Lower lobe of right lung (tissue), 2 donors: ENCODE measurements around the gene UTRN. TPM values are rescaled to one million over a fixed set of nuclear protein-coding genes. Genes with fewer than 3 reads are reported as not detected.
A peak's percentile ranks its signal among the peaks of the same experiment; 100 is the strongest.

ENCODE experiments used
- ATAC-seq, 2 donors: fragments of 200-7000 bp; cut with Tn5 transposase; one replicate each; pipeline ENCODE4 v1.9.1; 2020 to 2022; ENCODE audit warnings: mild to moderate bottlenecking in 2 of 2, moderate library complexity in 2 of 2
- DNase-seq: peaks from one replicate; pipeline ENCODE4 v3.0.0-alpha.2; 2020
- H3K27ac ChIP-seq: fragments of 200-600 bp; one replicate; pipeline ENCODE4 v1.8.0; 2022
- H3K27me3 ChIP-seq: fragments of 200-600 bp; one replicate; pipeline ENCODE4 v1.8.0; 2022; ENCODE audit warnings: low read depth
- H3K36me3 ChIP-seq: fragments of 200-600 bp; one replicate; pipeline ENCODE4 v1.8.0; 2022; ENCODE audit warnings: mild to moderate bottlenecking
- H3K4me1 ChIP-seq: fragments of 200-600 bp; one replicate; pipeline ENCODE4 v1.8.0; 2022
- H3K4me3 ChIP-seq: fragments of 200-600 bp; one replicate; pipeline ENCODE4 v1.8.0; 2022; ENCODE audit warnings: mild to moderate bottlenecking
- H3K9me3 ChIP-seq: fragments of 200-600 bp; one replicate; pipeline ENCODE4 v1.8.0; 2022
- intact Hi-C: fragments of 100-400 bp; cut with DNase I; formaldehyde crosslinking; loops from one replicate; pipeline ENCODE4 v1.11.0; 2022
- total RNA-seq: library from RNA; stranded (reverse); fragmentation: NEBNext Ultra II Directional; extraction: Animal tissue kit (Norgen Biotek cat#: 25700); gene quantifications from one replicate; pipeline ENCODE4 v1.2.1, GENCODE V29; 2021
- TF ChIP-seq, protein P1 (sequence below): fragments of 200-600 bp; IDR thresholded peaks from one replicate; pipeline ENCODE4 v1.8.0; 2022; ENCODE audit warnings: antibody characterized with exemption, mild to moderate bottlenecking
- donor health status: DM: no; HTN: yes; CAD: no; lungs with severe emphysema.

UTRN gene
- total RNA-seq, 1 donor from 2014 or later = 275 TPM

DNA sequence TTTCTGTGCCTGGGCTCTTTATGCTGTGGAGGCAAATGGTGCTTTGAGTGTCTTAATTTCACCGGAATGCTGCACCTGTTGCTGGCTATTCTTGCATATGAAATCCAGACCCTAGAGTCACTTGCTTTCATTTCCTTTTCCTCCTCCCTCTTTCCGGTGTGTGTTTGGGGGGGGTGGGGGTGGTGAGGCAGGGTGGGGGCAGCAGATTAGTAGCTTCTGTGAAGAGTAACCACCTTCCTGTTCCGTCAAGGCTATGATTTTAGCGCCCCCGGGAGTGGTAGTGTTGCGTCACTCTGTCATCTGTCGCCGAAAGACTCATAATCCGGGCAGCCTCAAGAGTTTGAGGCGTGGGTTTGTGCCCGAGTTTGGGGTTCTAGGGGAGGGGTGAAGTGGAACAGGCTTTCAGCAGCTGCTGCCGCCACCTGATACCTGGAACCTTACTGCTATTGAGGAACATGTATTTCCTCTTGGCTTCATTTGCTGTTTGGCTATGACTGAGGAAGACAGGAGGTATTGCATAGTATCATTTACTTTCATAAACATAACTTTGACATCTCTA is 49.1 kb downstream of the UTRN start:
- H3K36me3 ChIP-seq = no peaks in the 10 kb centered on the region
- peak; percentile 57 for DNase-seq
- H3K9me3 ChIP-seq = no peaks in the 10 kb centered on the region
- intact Hi-C loops = no loop called here
- peak overlapping the region; percentile 73 for H3K27ac ChIP-seq
- TF ChIP-seq, protein P1, sequence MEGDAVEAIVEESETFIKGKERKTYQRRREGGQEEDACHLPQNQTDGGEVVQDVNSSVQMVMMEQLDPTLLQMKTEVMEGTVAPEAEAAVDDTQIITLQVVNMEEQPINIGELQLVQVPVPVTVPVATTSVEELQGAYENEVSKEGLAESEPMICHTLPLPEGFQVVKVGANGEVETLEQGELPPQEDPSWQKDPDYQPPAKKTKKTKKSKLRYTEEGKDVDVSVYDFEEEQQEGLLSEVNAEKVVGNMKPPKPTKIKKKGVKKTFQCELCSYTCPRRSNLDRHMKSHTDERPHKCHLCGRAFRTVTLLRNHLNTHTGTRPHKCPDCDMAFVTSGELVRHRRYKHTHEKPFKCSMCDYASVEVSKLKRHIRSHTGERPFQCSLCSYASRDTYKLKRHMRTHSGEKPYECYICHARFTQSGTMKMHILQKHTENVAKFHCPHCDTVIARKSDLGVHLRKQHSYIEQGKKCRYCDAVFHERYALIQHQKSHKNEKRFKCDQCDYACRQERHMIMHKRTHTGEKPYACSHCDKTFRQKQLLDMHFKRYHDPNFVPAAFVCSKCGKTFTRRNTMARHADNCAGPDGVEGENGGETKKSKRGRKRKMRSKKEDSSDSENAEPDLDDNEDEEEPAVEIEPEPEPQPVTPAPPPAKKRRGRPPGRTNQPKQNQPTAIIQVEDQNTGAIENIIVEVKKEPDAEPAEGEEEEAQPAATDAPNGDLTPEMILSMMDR = no peak
- no peaks in the 10 kb centered on the region for H3K27me3 ChIP-seq
- ATAC-seq = peak; percentile 50 to 54
- H3K4me1 ChIP-seq = peaks cover 71% of the 10 kb centered on the region
- peak overlapping the region; percentile 37 for H3K4me3 ChIP-seq

Other genes starting within 250 kb of the UTRN start
- 112 TPM for gene SF3B5, start 189.8 kb upstream of the UTRN start, total RNA-seq
- 54.1 TPM for gene STX11, start 134.8 kb upstream of the UTRN start, total RNA-seq